K562 (cell line): ENCODE data around the gene GTSE1. TPM values are rescaled to one million over a fixed set of nuclear protein-coding genes. Genes with fewer than 3 reads are reported as not detected.

ENCODE experiments used
- BRF1 ChIP-seq: IDR thresholded peaks from 3 replicates; pipeline ENCODE4 v1.6.1; 2011; ENCODE audit warnings: borderline replicate concordance, mild to moderate bottlenecking; ENCODE audit not compliant: insufficient read length; ENCODE audit errors: extremely low read depth
- CTCF ChIP-seq, 3 experiments: IDR thresholded peaks in 2 of 3; conservative IDR thresholded peaks in 1 of 3; 2 replicates each; pipeline ENCODE4 v1.5.1; 2011 to 2012; ENCODE audit warnings: low read length in 3 of 3, mild to moderate bottlenecking in 3 of 3, control low read depth in 2 of 3, improper control_type of control experiment in 1 of 3, inconsistent platforms in 1 of 3, low read depth in 1 of 3, mixed read lengths in 1 of 3, moderate library complexity in 1 of 3; ENCODE audit not compliant: insufficient read depth in 2 of 3
- ELF1 ChIP-seq: fragments of 200-800 bp; sonication (Bioruptor generic); IDR thresholded peaks from 2 replicates; pipeline ENCODE4 v1.6.1; 2016; ENCODE audit warnings: missing genetic modification characterization, missing compliant biosample characterization
- HDAC6 ChIP-seq: IDR thresholded peaks from 2 replicates; pipeline ENCODE4 v1.6.1; 2012; ENCODE audit warnings: low read depth, mild to moderate bottlenecking, control low read depth, inconsistent platforms, low read length, moderate library complexity
- HSF4 ChIP-seq: fragments of 250-450 bp; sonication (Bioruptor Pico); IDR thresholded peaks from 2 replicates; pipeline ENCODE4 v2.1.2; 2022; ENCODE audit warnings: mild to moderate bottlenecking, moderate library complexity, borderline replicate concordance
- NR2C2 ChIP-seq, 2 experiments: fragments of 200-800 bp in 1 of 2; sonication (Bioruptor generic) in 1 of 2; sonication (generic) in 1 of 2; formaldehyde crosslinking in 1 of 2; IDR thresholded peaks; 2 replicates each; pipeline versions ENCODE4 v1.6.1 to v1.8.0; 2016 to 2022; ENCODE audit warnings: mild to moderate bottlenecking in 1 of 2, missing compliant biosample characterization in 1 of 2, missing genetic modification characterization in 1 of 2, missing genetic modification reagents in 1 of 2
- PHTF2 ChIP-seq: fragments of 250-450 bp; sonication (Bioruptor Pico); IDR thresholded peaks from 2 replicates; pipeline ENCODE4 v1.5.0; 2021; ENCODE audit warnings: mild to moderate bottlenecking
- RBM17 ChIP-seq: fragments of 200-400 bp; formaldehyde crosslinking; IDR thresholded peaks from 2 replicates; pipeline ENCODE4 v1.6.1; 2017; ENCODE audit warnings: low read depth, mild to moderate bottlenecking, low read length, borderline replicate concordance
- RERE ChIP-seq: sonication (generic); formaldehyde crosslinking; IDR thresholded peaks from 2 replicates; pipeline ENCODE4 v1.8.0; 2023; ENCODE audit warnings: missing genetic modification reagents, mild to moderate bottlenecking, borderline replicate concordance
- STAG1 ChIP-seq: sonication (generic); formaldehyde crosslinking; IDR thresholded peaks from 2 replicates; pipeline ENCODE4 v1.5.0; 2020; ENCODE audit warnings: missing genetic modification reagents, borderline replicate concordance
- XRCC4 ChIP-seq: IDR thresholded peaks from one replicate; pipeline ENCODE4 v1.6.1; 2011; ENCODE audit not compliant: insufficient read depth, insufficient read length; ENCODE audit errors: extremely low read depth
- ZNF511 ChIP-seq: sonication (generic); formaldehyde crosslinking; IDR thresholded peaks from 2 replicates; pipeline ENCODE4 v1.8.0; 2022; ENCODE audit warnings: mild to moderate bottlenecking, missing genetic modification reagents
- ZNF717 ChIP-seq: fragments of 250-450 bp; sonication (Bioruptor Pico); IDR thresholded peaks from 2 replicates; pipeline ENCODE4 v1.5.0; 2021
- ZNF75A ChIP-seq: fragments of 450-650 bp; formaldehyde crosslinking; IDR thresholded peaks from 2 replicates; pipeline ENCODE4 v1.4.0; 2020; ENCODE audit warnings: mild to moderate bottlenecking
- polyA plus RNA-seq, 8 experiments: library from polyadenylated mRNA; depleted of rRNA in 4 of 8; stranded (reverse) in 5 of 8; unstranded in 3 of 8; fragments of >200 nt; fragmentation: Nextera tagmentation in 2 of 8; fragmentation: Illumina TruSeq in 1 of 8; extraction: Ambion mirVana in 2 of 8; extraction: Trizol in 1 of 8; gene quantifications; 2 replicates each; pipeline versions ENCODE4 v1.2.1 to v1.2.3, GENCODE V29; 2011 to 2014; ENCODE audit warnings: inconsistent platforms in 1 of 8, missing spikeins in 1 of 8
- total RNA-seq, 7 experiments: library from RNA; depleted of rRNA in 6 of 7; stranded (reverse); fragments of >200 nt in 6 of 7; fragmentation: Illumina TruSeq in 2 of 7; extraction: Trizol in 2 of 7; gene quantifications; 2 replicates each; pipeline versions ENCODE4 v1.2.1 to v1.2.3, GENCODE V29; 2011 to 2021; ENCODE audit warnings: low replicate concordance in 1 of 7
- TF ChIP-seq, protein P1 (sequence below): IDR thresholded peaks from 2 replicates; pipeline ENCODE4 v1.6.1; 2012; ENCODE audit warnings: low read depth, low read length, improper control_type of control experiment, borderline replicate concordance
- TF ChIP-seq, protein P2 (sequence below): sonication (generic); formaldehyde crosslinking; IDR thresholded peaks from 2 replicates; pipeline ENCODE4 v1.9.0; 2022; ENCODE audit warnings: mild to moderate bottlenecking, missing genetic modification reagents

Gene GTSE1
- total and polyA plus RNA-seq, 9 of the 15 experiments (the other 6 are each of a cell fraction or from before 2014, with no cell fraction given) = 2.5 to 22.5 (median 12.9) TPM

GRCh38 chr22:46250035-46250782, 46.5 kb upstream of the GTSE1 start, which contains the start of gene CDPF1 (continued):
- TF ChIP-seq RBM17 (no peak), PHTF2 (CRISPR knock-in tag) (no peak), XRCC4 (no peak), ZNF511 (CRISPR knock-in tag) (no peak), STAG1 (CRISPR knock-in tag) (no peak), NR2C2 (CRISPR knock-in tag; IDR thresholded peaks at IDR 0.05) (no peak), NR2C2 (tag; IDR thresholded peaks at IDR 0.05) (peak; percentile 6; the same call in 1 of the 2 replicates), HSF4 (CRISPR knock-in tag) (no peak), ELF1 (peak; percentile 42; the same call in 1 of the 2 replicates), RERE (CRISPR knock-in tag) (no peak), BRF1 (no peak), ZNF75A (CRISPR knock-in tag) (no peak), CTCF (IDR thresholded peaks at IDR 0.05 in 2 of 3, conservative IDR thresholded peaks at IDR 0.05 in 1 of 3; ENCODE audit: insufficient read depth in 2 of 3, low read depth in 1 of 3, low read length in 3 of 3) (peak in 2 of 3 experiments; percentile 13 to 34; a peak in 3 of 6 replicates), HDAC6 (no peak), ZNF717 (CRISPR knock-in tag) (no peak)
- TF ChIP-seq, protein P1, sequence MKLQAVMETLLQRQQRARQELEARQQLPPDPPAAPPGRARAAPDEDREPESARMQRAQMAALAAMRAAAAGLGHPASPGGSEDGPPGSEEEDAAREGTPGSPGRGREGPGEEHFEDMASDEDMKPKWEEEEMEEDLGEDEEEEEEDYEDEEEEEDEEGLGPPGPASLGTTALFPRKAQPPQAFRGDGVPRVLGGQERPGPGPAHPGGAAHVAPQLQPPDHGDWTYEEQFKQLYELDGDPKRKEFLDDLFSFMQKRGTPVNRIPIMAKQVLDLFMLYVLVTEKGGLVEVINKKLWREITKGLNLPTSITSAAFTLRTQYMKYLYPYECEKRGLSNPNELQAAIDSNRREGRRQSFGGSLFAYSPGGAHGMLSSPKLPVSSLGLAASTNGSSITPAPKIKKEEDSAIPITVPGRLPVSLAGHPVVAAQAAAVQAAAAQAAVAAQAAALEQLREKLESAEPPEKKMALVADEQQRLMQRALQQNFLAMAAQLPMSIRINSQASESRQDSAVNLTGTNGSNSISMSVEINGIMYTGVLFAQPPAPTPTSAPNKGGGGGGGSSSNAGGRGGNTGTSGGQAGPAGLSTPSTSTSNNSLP = no peak
- TF ChIP-seq, protein P2, sequence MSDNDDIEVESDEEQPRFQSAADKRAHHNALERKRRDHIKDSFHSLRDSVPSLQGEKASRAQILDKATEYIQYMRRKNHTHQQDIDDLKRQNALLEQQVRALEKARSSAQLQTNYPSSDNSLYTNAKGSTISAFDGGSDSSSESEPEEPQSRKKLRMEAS = 0 out of 2 replicates have a peak, but pooled peaks have one; percentile 35
